HEK293 (cell line): ENCODE results near the gene DCC.

Experiments
- CTCF ChIA-PET: fragments of 350-600 bp; formaldehyde crosslinking; extraction: SDS; loops from one replicate; lab custom pipeline; 2021; ENCODE audit warnings: antibody characterized with exemption; lab: Yijun Ruan, JAX
- POLR2A ChIA-PET: fragments of 300-600 bp; formaldehyde crosslinking; extraction: SDS; loops from one replicate; lab custom pipeline; 2020; ENCODE audit warnings: antibody characterized with exemption, inconsistent platforms; lab: Yijun Ruan, JAX
- H3K27ac ChIP-seq: fragments of 200-500 bp; sonication (Bioruptor generic); 2 replicates; pipeline ENCODE4 v1.5.1; 2014; ENCODE audit warnings: low read depth, low read length, control low read depth, inconsistent platforms; ENCODE audit errors: extremely low read depth
- H3K36me3 ChIP-seq, 2 experiments: fragments of 200-500 bp in 1 of 2; sonication (Bioruptor generic) in 1 of 2; 1 replicate in 1 of 2; 2 replicates in 1 of 2; pipeline ENCODE4 v1.5.1; 2014 to 2017; ENCODE audit warnings: inconsistent platforms in 2 of 2, low read length in 2 of 2; ENCODE audit not compliant: control insufficient read depth in 2 of 2, insufficient read depth in 1 of 2
- H3K4me1 ChIP-seq: fragments of 200-500 bp; sonication (Bioruptor generic); 2 replicates; pipeline ENCODE4 v1.5.1; 2014; ENCODE audit warnings: mild to moderate bottlenecking, low read length, inconsistent platforms; ENCODE audit not compliant: control insufficient read depth, insufficient read depth
- H3K4me3 ChIP-seq: 2 replicates; pipeline ENCODE4 v1.5.1; 2011; ENCODE audit warnings: low read depth, mild to moderate bottlenecking, control low read depth, low read length, moderate library complexity
- H3K9me3 ChIP-seq: fragments of 200-500 bp; sonication (Bioruptor generic); 2 replicates; pipeline ENCODE4 v1.5.1; 2014; ENCODE audit warnings: low read depth, low read length, inconsistent platforms; ENCODE audit not compliant: control insufficient read depth, insufficient read depth
- BCL11B ChIP-seq: fragments of 450-650 bp; formaldehyde crosslinking; IDR thresholded peaks from 2 replicates; pipeline ENCODE4 v1.5.1; 2016; ENCODE audit warnings: low read depth, missing biosample characterization, missing genetic modification characterization
- GLIS1 ChIP-seq: fragments of 450-650 bp; formaldehyde crosslinking; IDR thresholded peaks from 2 replicates; pipeline ENCODE4 v1.5.1; 2016; ENCODE audit warnings: missing biosample characterization, missing genetic modification characterization
- TCF7L2 ChIP-seq: IDR thresholded peaks from 2 replicates; pipeline ENCODE4 v1.6.1; 2011; ENCODE audit warnings: low read depth, mild to moderate bottlenecking, inconsistent platforms, low read length, moderate library complexity, borderline replicate concordance
- YY2 ChIP-seq: fragments of 450-650 bp; formaldehyde crosslinking; IDR thresholded peaks from 2 replicates; pipeline ENCODE4 v1.5.1; 2016; ENCODE audit warnings: missing biosample characterization, missing genetic modification characterization
- ZNF274 ChIP-seq, 2 experiments: fragments of 200-500 bp in 1 of 2; fragments of 450-650 bp in 1 of 2; sonication (Bioruptor generic) in 1 of 2; formaldehyde crosslinking in 1 of 2; IDR thresholded peaks; 2 replicates each; pipeline versions ENCODE4 v1.5.1 to v1.6.1; 2014 to 2016; ENCODE audit warnings: borderline replicate concordance in 1 of 2, inconsistent platforms in 1 of 2, low read length in 1 of 2, missing biosample characterization in 1 of 2, missing genetic modification characterization in 1 of 2
- ZNF324 ChIP-seq: fragments of 450-650 bp; formaldehyde crosslinking; IDR thresholded peaks from 2 replicates; pipeline ENCODE4 v1.5.1; 2016; ENCODE audit warnings: missing biosample characterization, missing genetic modification characterization
- ZNF629 ChIP-seq: fragments of 450-650 bp; formaldehyde crosslinking; IDR thresholded peaks from 2 replicates; pipeline ENCODE4 v1.5.1; 2017; ENCODE audit warnings: missing biosample characterization, missing genetic modification characterization
- ZNF777 ChIP-seq: fragments of 450-650 bp; formaldehyde crosslinking; IDR thresholded peaks from 2 replicates; pipeline ENCODE4 v1.5.1; 2017; ENCODE audit warnings: missing biosample characterization, missing genetic modification characterization, borderline replicate concordance
- TF ChIP-seq, protein P1 (sequence below): fragments of 450-650 bp; formaldehyde crosslinking; IDR thresholded peaks from 2 replicates; pipeline ENCODE4 v1.5.1; 2016; ENCODE audit warnings: missing biosample characterization, missing genetic modification characterization
- TF ChIP-seq, protein P2 (sequence below): fragments of 450-650 bp; formaldehyde crosslinking; IDR thresholded peaks from 2 replicates; pipeline ENCODE4 v1.5.1; 2016; ENCODE audit warnings: missing biosample characterization, missing genetic modification characterization
- TF ChIP-seq, protein P3 (sequence below): fragments of 450-650 bp; formaldehyde crosslinking; IDR thresholded peaks from 2 replicates; pipeline ENCODE4 v1.5.1; 2016; ENCODE audit warnings: missing biosample characterization, missing genetic modification characterization
- TF ChIP-seq, protein P4 (sequence below): fragments of 450-650 bp; formaldehyde crosslinking; conservative IDR thresholded peaks from 2 replicates; pipeline ENCODE4 v1.5.1; 2016; ENCODE audit warnings: low read depth, missing biosample characterization, missing genetic modification characterization

Gene DCC

DNA sequence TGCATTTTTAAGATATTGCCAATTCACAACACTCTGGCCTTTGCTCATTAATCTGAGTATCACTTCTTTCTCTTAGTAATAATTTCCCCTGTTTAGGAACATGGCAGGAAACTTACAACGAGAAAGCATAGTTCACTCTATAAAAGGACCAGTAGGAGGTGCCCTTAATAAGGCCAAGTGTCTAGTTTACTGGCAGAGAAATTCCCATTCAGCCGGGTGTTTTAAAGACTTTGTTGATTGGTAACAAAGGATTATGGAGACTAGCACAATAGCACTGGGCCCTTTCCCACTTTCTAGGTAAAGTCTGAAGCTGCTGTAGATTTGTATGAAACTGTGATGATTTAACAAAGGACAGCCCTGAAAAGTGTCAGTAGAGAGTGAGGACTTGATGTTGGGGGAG is 3.1 kb downstream of the DCC start:
- ChIA-PET POLR2A (no interaction called here), CTCF (no interaction called here)
- H3K27ac ChIP-seq, result no peak overlapping the region
- TF ChIP-seq BCL11B (no peak), ZNF777 (tag by site-specific recombination) (no peak), TCF7L2 (no peak)
- TF ChIP-seq, protein P1, sequence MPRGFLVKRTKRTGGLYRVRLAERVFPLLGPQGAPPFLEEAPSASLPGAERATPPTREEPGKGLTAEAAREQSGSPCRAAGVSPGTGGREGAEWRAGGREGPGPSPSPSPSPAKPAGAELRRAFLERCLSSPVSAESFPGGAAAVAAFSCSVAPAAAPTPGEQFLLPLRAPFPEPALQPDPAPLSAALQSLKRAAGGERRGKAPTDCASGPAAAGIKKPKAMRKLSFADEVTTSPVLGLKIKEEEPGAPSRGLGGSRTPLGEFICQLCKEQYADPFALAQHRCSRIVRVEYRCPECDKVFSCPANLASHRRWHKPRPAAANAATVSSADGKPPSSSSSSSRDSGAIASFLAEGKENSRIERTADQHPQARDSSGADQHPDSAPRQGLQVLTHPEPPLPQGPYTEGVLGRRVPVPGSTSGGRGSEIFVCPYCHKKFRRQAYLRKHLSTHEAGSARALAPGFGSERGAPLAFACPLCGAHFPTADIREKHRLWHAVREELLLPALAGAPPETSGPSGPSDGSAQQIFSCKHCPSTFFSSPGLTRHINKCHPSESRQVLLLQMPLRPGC (tag by site-specific recombination), result no peak
- H3K4me1 ChIP-seq, result no peaks in the 10 kb centered on the region
- H3K9me3 ChIP-seq, result no peaks in the 10 kb centered on the region
- H3K36me3 ChIP-seq, result no peaks in the 10 kb centered on the region
- H3K4me3 ChIP-seq, result no peak overlapping the region

DNA sequence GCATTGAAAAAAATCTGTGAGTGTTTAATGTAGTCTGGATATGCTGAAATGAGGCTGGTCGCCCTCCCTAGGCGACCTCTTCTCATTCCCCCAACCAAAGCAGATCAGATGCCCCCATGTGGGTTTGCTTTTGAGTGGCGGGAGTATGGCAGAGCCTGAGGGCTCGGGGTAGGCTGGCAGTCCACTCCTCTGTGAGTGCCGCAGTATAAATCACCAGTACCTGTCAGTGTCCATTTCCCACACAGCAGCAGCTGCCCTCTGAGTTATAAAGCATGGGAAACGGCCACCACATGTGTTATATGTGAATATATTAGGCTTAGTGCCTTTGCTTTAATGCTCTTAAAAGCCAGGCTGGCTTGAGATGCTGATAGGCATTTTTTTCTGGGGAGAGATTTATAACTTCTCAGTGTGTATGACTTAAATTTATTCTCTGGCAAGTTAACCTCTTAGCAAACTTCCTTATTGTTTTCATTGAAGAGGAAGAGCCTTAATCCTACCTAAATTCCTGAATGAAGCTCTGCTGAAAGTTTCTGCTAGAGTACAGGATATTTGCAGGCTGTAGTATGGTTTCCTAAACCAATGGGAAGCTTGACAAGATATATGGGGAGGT is 3.8 kb downstream of the DCC start:
- Histone ChIP-seq H3K36me3 (no peaks in the 10 kb centered on the region), H3K9me3 (no peaks in the 10 kb centered on the region), H3K4me1 (no peaks in the 10 kb centered on the region), H3K27ac (no peak overlapping the region), H3K4me3 (no peak overlapping the region)
- TF ChIP-seq ZNF629 (tag by site-specific recombination) (no peak), YY2 (tag by site-specific recombination) (no peak), ZNF274 (IDR thresholded peaks at IDR 0.05; ENCODE audit: low read length) (no peak), ZNF274 (tag by site-specific recombination; IDR thresholded peaks at IDR 0.05; ENCODE audit: borderline replicate concordance) (no peak), GLIS1 (tag by site-specific recombination) (no peak), ZNF324 (no peak)
- TF ChIP-seq, protein P2, sequence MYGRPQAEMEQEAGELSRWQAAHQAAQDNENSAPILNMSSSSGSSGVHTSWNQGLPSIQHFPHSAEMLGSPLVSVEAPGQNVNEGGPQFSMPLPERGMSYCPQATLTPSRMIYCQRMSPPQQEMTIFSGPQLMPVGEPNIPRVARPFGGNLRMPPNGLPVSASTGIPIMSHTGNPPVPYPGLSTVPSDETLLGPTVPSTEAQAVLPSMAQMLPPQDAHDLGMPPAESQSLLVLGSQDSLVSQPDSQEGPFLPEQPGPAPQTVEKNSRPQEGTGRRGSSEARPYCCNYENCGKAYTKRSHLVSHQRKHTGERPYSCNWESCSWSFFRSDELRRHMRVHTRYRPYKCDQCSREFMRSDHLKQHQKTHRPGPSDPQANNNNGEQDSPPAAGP (tag by site-specific recombination), result no peak
- TF ChIP-seq, protein P3, sequence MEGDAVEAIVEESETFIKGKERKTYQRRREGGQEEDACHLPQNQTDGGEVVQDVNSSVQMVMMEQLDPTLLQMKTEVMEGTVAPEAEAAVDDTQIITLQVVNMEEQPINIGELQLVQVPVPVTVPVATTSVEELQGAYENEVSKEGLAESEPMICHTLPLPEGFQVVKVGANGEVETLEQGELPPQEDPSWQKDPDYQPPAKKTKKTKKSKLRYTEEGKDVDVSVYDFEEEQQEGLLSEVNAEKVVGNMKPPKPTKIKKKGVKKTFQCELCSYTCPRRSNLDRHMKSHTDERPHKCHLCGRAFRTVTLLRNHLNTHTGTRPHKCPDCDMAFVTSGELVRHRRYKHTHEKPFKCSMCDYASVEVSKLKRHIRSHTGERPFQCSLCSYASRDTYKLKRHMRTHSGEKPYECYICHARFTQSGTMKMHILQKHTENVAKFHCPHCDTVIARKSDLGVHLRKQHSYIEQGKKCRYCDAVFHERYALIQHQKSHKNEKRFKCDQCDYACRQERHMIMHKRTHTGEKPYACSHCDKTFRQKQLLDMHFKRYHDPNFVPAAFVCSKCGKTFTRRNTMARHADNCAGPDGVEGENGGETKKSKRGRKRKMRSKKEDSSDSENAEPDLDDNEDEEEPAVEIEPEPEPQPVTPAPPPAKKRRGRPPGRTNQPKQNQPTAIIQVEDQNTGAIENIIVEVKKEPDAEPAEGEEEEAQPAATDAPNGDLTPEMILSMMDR (tag by site-specific recombination), result no peak
- TF ChIP-seq, protein P4, sequence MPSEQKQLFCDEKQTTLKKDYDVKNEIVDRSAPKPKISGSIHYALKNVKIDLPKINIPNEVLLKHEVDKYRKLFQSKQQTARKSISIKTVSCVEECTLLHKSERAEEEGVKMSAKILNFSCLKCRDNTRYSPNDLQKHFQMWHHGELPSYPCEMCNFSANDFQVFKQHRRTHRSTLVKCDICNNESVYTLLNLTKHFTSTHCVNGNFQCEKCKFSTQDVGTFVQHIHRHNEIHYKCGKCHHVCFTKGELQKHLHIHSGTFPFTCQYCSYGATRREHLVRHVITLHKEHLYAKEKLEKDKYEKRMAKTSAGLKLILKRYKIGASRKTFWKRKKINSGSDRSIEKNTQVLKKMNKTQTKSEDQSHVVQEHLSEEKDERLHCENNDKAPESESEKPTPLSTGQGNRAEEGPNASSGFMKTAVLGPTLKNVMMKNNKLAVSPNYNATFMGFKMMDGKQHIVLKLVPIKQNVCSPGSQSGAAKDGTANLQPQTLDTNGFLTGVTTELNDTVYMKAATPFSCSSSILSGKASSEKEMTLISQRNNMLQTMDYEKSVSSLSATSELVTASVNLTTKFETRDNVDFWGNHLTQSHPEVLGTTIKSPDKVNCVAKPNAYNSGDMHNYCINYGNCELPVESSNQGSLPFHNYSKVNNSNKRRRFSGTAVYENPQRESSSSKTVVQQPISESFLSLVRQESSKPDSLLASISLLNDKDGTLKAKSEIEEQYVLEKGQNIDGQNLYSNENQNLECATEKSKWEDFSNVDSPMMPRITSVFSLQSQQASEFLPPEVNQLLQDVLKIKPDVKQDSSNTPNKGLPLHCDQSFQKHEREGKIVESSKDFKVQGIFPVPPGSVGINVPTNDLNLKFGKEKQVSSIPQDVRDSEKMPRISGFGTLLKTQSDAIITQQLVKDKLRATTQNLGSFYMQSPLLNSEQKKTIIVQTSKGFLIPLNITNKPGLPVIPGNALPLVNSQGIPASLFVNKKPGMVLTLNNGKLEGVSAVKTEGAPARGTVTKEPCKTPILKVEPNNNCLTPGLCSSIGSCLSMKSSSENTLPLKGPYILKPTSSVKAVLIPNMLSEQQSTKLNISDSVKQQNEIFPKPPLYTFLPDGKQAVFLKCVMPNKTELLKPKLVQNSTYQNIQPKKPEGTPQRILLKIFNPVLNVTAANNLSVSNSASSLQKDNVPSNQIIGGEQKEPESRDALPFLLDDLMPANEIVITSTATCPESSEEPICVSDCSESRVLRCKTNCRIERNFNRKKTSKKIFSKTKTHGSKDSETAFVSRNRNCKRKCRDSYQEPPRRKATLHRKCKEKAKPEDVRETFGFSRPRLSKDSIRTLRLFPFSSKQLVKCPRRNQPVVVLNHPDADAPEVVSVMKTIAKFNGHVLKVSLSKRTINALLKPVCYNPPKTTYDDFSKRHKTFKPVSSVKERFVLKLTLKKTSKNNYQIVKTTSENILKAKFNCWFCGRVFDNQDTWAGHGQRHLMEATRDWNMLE, result no peak
- ChIA-PET CTCF (no interaction called here), POLR2A (no interaction called here)
